HG03571 (cell line): ENCODE data around the gene ZFYVE28.
"Not testable (repeated sequence)": the region's sequence is repeated elsewhere in the genome, so short reads cannot be mapped to it uniquely, and the experiment has no call there.

Experiments
- ATAC-seq: cut with Tn5 transposase; IDR thresholded peaks from one replicate; pipeline ENCODE4 v1.9.1; 2021; ENCODE audit not compliant: unreplicated experiment

ZFYVE28 gene

GRCh38 chr4:2275546-2276251 lies 142.7 kb downstream of the ZFYVE28 start:
- no peak for ATAC-seq

- ATAC-seq, result not testable (repeated sequence)
These were observed 143.4 kb downstream of the ZFYVE28 start for GRCh38 chr4:2275044-2275397.

- ATAC-seq, result no peak
These were observed 144.0 kb downstream of the ZFYVE28 start for GRCh38 chr4:2274320-2275043.

DNA sequence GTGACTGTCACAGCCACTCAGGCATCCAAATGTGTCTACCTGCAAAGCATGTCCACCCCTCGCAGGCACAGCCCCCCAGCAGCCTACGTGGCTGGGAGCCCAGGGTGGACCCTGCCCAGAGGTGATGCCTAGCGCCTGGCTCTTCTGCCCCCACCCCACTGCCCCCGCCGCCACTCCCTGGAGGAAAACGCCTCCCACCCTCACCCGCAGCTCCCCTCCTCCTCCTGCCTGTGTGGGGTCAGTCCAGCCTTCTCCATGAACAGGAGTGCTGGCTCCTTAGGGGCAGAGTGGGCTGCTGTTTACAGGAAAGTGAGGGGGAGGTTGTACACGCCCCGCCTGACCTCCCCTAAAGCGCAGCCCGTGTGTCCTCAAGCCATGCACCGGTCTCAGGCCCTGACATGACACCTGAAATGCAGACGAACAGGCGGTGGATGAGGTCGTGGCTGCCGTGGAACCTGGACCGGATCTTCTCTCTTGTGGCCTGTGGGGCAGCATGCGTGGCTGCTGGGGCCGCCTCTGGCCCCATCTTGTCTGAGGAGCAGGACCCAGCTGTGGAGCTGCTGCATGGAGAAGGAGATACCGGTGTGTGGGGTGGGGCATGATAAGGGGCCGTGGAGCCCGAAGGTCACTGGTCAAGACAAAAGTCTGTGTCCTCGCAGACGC lies 144.7 kb downstream of the ZFYVE28 start:
- no peak for ATAC-seq

DNA sequence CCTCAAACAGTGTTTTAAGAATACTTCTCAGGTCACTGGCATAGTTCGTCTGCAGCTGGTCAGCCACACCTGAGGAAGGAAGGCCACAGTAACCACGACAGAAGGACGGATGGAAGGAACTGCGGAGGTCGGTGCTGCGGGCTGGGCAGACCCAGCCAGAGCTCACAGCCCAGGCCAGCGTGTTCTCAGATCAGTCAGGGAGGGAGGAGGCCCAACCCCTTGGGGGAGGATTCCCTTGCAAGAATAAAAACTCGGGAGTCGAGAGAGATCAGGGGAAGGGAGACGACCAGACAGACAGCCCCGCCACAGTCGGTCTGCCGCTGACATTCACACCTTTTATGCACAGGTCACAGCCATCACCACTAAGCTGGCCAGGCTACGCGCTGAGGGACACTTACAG lies 145.2 kb downstream of the ZFYVE28 start:
- ATAC-seq, result no peak

GRCh38 chr4:2272828-2273120 lies 145.7 kb downstream of the ZFYVE28 start:
- ATAC-seq, result no peak

DNA sequence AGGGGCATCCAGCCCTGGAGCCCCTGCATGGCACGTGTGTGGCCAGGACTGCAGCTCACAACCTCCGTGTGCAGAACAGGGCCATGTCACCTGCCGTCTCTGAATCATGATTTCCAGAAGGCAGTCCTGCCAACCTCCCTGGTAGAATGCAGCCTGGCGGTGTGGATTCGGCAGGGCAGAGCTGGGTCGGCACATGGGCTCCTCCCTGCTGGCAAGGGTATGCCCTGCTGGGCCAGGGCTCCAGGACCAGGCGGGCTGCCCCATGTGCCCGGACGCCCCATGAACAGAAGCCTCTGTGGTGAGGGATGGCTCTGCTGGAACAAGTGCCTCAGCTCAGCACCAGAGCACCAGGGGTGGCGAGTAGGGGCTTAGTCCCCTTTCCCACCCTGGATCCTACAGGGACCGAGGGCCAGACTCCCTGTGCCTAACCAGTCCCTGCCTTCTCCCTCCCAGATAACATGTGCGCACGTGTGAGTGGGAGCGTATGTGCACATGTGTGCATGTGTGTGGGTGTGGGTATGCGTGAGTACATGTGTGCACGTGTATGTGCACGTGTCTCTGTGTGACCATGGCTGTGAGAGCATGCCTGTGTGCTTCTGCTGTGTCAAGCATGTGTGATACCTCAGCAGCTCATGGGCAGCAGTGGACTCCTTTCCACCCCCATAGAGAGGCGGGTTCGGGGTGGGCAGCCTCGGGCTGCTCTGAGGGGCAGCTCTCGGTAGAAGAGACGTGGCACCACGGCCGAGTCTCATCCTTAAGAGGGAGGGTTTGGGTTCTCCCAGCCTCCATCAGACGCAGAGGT lies 146.2 kb downstream of the ZFYVE28 start:
- ATAC-seq, result no peak

DNA sequence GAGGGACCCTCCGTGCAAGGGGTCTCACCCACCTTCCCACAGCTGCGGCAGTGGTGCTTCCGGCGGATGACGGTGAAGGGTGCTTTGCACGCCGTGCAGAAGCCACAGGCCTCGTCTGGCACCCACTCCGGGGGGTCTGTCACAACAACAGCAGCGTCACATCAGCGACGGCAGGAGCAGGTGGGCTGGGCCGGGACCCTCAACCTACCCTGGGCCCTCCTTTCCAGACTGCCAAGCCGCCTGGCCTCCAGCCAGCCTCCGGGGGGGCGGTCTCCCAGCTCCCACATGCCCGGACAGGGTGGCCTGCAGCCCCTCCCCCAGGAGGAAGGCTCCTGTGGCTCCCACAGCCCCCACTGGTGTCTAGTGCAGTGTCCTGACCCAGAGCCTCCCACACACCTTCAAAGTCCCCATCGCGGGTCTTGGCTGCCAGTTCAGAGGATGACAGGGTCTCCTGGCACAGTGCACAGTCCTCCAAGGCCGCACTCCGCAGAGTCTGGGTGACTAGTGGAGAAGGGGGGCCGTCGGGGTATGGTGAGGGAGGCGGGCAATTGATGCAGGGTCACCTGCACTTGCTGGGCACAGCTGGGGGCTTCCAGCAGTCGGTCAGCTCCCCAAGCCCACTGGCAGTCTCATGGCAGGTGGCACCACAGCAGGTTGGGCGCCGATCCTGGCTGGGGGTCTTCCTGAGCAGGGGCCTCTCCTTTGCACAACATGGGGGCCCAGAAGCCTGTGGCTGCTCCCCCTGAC lies 147.0 kb downstream of the ZFYVE28 start:
- ATAC-seq, result no peak

- ATAC-seq, result no peak
These were observed 147.9 kb downstream of the ZFYVE28 start for GRCh38 chr4:2270341-2271165.

GRCh38 chr4:2269618-2270163 lies 148.8 kb downstream of the ZFYVE28 start:
- no peak for ATAC-seq

DNA sequence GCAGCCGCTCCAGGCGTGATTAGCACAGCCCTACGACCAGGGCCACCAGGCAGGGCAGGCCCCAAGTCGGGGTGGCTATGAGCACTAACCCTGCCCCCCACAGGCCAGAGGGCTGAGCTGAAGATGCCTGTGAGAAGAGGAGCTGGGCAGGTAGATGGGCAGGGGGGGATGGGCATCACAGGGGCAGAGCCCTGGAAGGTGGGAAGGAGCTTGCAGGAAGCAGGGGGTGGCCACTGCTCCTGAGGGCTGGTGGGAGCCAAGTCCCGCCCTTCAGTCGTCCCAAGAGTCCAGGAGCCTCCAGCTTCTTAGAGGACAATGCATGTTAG lies 149.3 kb downstream of the ZFYVE28 start:
- ATAC-seq, result no peak

DNA sequence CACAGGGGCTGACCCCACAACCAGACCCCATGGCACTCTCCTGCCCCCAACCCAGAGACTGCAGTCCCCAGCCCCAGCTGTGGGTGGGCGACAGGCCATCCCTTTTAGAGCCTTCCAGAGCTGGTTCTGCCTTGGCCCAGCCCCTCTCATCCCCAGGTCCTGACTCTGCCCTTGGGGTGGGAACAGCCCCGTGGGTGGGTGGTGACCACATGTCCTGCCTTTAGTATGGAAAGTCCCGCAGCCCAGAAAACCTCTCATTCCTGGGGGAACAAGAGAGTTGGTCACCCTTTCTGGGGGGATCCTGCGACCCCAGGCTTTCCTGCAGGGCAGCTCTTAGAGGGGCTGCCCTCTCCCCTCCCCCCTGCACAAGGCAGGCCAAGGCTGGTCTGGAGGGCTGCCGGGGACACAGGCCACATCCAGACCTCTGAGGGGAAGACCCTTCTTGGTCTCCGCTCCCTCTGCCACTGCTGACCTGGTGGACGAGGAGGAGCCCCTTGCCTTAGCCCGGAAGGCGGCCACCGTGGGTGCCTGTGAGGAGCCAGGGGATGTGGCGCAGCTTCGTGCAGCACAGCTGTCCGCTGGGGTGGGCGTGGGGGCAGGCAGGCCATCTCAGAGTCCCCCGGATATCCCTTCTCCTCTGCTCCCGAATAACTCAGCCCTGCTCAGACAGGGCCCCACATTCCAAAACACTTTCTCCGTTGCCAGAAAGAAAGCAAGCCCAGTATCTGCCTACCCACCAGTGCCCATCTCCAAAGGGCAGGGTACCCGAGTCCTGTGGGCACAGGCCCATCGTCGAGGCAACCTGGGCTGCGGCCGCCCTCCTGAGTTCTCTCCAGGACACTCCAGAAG lies 149.9 kb downstream of the ZFYVE28 start:
- no peak for ATAC-seq

- ATAC-seq, result no peak
These were observed 150.6 kb downstream of the ZFYVE28 start for GRCh38 chr4:2267841-2268240.

- ATAC-seq, result no peak
These were observed 151.1 kb downstream of the ZFYVE28 start for GRCh38 chr4:2267320-2267811.

DNA sequence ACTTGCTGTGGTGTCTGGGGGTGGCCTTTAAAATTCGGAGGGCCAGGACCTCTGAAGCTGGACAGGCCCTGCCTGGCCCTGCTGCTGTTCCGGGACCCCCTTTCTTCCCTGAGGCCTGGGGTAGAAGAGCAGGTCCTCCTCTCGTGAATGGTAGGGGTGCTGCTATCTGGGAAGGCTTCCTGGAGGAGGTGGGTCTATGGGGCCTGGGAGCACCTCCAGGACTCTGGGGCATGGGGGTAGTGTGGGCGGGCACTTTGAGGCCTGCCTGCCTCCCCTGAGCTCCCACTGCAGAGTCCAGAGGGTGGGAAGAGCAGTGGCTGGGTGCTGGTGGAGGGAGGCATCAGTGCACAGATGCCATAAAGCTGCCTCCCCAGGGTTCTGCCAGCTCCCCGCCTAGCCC lies 151.6 kb downstream of the ZFYVE28 start:
- no peak for ATAC-seq

- no peak for ATAC-seq
These were observed 152.3 kb downstream of the ZFYVE28 start for GRCh38 chr4:2266181-2266580.

GRCh38 chr4:2265113-2266110 lies 153.0 kb downstream of the ZFYVE28 start:
- no peak for ATAC-seq
